Measurements from ENCODE around the gene CEP295NL.

- no peak; the same call in 1 of the 2 replicates for TF ChIP-seq CTCF (IDR thresholded peaks at IDR 0.05; ENCODE audit: low read length)
- TF ChIP-seq EZH2 (IDR thresholded peaks at IDR 0.05; ENCODE audit: borderline replicate concordance, low read length), result no peak
These were observed 62.0 kb downstream of the CEP295NL start, which contains the start of gene USP36 for GRCh38 chr17:78840780-78841611.
